Left ventricle myocardium inferior (tissue), 1 donor: ENCODE results near the gene EME2. TPM values are rescaled to one million over a fixed set of nuclear protein-coding genes. Genes with fewer than 3 reads are reported as not detected.

ENCODE experiments used
- DNase-seq: peaks from one replicate; pipeline ENCODE4 v3.0.0-alpha.2; 2020
- H3K27ac ChIP-seq: fragments of 200-600 bp; replicated peaks from 2 replicates; pipeline ENCODE4 v1.8.0; 2021
- H3K27me3 ChIP-seq: fragments of 200-600 bp; 2 replicates; pipeline ENCODE4 v1.8.0; 2021; ENCODE audit warnings: low read depth
- H3K36me3 ChIP-seq: fragments of 200-600 bp; 2 replicates; pipeline ENCODE4 v1.8.0; 2021
- H3K4me1 ChIP-seq: fragments of 200-600 bp; 2 replicates; pipeline ENCODE4 v1.8.0; 2021
- H3K4me3 ChIP-seq: fragments of 200-600 bp; 2 replicates; pipeline ENCODE4 v1.8.0; 2021; ENCODE audit warnings: mild to moderate bottlenecking, moderate library complexity
- H3K9me3 ChIP-seq: fragments of 200-600 bp; replicated peaks from 2 replicates; pipeline ENCODE4 v1.8.0; 2021
- intact Hi-C: fragments of 100-400 bp; cut with micrococcal nuclease; formaldehyde crosslinking; loops from one replicate; pipeline ENCODE4 v1.11.0; 2022
- total RNA-seq: library from RNA; stranded (reverse); fragmentation: NEBNext Ultra II Directional; extraction: Animal tissue kit (Norgen Biotek cat#: 25700); gene quantifications from one replicate; pipeline ENCODE4 v1.2.1, GENCODE V29; 2021
- TF ChIP-seq, protein P1 (sequence below): fragments of 200-600 bp; IDR thresholded peaks from 2 replicates; pipeline ENCODE4 v1.8.0; 2021; ENCODE audit warnings: antibody characterized with exemption, mild to moderate bottlenecking, borderline replicate concordance
- donor health status: DM: no; HTN: yes; CAD: no; lungs with severe emphysema.

EME2 gene
- total RNA-seq, 1 donor from 2014 or later = 7.4 TPM

DNA sequence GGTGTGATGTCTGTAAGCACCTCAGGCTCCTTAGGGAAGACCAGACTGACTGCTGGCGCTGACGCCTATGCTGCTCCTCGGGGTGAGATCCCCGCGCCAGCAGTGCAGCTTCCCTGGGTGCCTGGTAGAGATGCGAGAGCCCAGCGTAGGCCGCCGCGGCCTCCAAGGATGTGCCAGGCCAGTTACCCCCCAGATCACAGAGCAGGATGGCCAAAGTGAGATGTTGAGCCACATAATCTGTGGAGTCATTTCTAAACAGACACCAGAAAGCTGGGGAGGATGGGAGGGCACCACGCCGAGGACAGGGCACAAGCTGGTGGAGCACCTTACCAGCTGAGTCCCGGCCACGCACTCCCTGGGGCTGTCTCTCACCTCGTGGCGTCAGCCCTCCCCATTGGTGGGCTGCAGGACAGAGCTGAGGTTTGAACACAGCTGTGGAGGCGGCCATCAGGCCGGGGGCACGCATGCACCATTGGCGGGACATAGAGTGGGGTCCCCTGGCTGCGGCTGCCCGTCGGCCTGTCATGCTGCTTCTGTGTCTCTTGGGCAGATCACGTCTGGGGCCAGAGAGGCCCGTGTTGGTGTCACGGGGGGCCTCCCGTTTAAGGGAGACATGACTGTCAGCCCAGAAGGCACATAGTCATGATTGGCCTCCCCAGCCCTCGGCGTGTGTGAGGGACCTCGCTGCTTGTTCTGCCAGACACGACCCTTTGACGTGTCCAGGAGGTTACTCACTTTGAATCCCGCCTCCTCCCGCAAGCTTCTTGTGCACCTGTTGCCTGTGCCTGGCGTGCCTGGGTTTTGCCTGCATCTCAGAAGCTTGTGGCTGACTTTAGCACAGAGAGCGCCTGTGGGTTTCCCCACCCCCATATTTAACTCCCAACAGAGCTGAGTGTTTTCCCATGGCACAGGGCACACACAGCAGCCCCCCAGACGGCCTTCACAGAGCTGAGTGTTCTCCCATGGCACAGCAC is 44.7 kb upstream of the EME2 start:
- H3K27ac ChIP-seq = no peak overlapping the region
- no peak for DNase-seq
- H3K4me1 ChIP-seq = peaks cover 15% of the 10 kb centered on the region
- H3K4me3 ChIP-seq = no peak overlapping the region
- intact Hi-C loops = no loop called here
- TF ChIP-seq, protein P1, sequence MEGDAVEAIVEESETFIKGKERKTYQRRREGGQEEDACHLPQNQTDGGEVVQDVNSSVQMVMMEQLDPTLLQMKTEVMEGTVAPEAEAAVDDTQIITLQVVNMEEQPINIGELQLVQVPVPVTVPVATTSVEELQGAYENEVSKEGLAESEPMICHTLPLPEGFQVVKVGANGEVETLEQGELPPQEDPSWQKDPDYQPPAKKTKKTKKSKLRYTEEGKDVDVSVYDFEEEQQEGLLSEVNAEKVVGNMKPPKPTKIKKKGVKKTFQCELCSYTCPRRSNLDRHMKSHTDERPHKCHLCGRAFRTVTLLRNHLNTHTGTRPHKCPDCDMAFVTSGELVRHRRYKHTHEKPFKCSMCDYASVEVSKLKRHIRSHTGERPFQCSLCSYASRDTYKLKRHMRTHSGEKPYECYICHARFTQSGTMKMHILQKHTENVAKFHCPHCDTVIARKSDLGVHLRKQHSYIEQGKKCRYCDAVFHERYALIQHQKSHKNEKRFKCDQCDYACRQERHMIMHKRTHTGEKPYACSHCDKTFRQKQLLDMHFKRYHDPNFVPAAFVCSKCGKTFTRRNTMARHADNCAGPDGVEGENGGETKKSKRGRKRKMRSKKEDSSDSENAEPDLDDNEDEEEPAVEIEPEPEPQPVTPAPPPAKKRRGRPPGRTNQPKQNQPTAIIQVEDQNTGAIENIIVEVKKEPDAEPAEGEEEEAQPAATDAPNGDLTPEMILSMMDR = no peak
- no peaks in the 10 kb centered on the region for H3K9me3 ChIP-seq
- H3K36me3 ChIP-seq = peaks cover 76% of the 10 kb centered on the region
- H3K27me3 ChIP-seq = no peaks in the 10 kb centered on the region

DNA sequence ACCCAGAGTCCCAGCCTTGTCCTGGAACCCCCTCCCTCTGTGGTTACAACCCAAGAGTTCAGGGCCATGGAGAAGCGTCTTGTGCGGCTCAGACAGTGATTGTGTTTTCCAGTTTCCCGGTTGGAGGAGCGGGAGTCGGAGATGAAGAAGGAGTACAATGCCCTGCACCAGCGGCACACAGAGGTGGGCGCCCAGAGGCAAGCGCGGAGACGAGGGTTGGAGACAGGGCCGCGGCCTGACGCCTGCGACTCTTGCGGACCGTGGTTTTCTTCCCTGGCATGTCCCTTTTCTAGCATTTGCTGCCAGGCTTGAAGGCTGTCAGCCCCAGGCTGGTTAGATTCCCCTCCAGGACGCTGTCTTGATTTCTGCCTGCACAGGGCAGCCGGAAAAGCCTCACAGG is 43.6 kb upstream of the EME2 start:
- Histone ChIP-seq H3K27me3 (no peaks in the 10 kb centered on the region), H3K4me1 (peaks cover 4% of the 10 kb centered on the region), H3K36me3 (peaks cover 87% of the 10 kb centered on the region), H3K9me3 (no peaks in the 10 kb centered on the region), H3K27ac (no peak overlapping the region), H3K4me3 (no peak overlapping the region)
- no peak for DNase-seq
- intact Hi-C loops = no loop called here
- TF ChIP-seq, protein P1 = no peak

DNA sequence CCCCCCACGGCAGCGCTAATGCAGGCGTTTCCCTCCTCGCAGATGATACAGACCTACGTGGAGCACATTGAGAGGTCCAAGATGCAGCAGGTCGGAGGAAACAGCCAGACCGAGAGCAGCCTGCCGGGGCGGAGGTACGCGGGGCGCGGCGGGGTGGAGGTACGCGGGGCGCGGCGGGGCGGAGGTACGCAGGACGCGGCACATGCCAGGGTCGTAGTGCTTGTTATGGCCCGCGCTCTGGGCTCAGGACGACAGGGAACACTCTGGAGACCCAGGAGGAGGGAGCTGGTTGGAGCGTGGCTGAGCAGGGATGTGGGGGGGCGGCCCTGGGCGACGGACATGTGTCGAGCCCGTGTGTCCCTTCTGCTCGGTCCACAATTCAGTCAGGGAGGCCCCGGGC is 43.2 kb upstream of the EME2 start:
- no peak overlapping the region for H3K4me3 ChIP-seq
- H3K9me3 ChIP-seq = no peaks in the 10 kb centered on the region
- no peaks in the 10 kb centered on the region for H3K27me3 ChIP-seq
- TF ChIP-seq, protein P1 = no peak
- no peaks in the 10 kb centered on the region for H3K4me1 ChIP-seq
- no peak overlapping the region for H3K27ac ChIP-seq
- intact Hi-C loops = no loop called here
- peaks cover 88% of the 10 kb centered on the region for H3K36me3 ChIP-seq
- no peak for DNase-seq

DNA sequence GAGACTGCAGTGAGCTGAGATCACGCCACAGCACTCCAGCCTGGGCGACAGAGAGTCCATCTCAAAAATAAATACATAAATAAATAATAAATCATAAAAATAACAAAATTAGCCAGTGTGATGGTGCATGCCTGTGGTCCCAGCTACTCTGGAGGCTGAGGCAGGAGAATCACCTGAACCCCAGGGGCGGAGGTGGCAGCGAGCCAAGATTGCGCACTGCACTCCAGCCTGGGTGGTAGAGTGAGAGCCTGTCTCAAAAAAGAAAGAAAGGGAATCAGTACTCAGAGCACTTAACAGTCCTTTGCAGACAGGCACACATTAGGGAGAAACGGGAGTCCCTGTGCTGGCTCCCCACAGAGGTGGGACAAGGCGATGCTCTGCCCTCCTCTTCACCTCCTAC is 41.5 kb upstream of the EME2 start:
- TF ChIP-seq, protein P1 = no peak
- Histone ChIP-seq H3K4me1 (no peaks in the 10 kb centered on the region), H3K36me3 (peaks cover 82% of the 10 kb centered on the region), H3K4me3 (no peak overlapping the region), H3K27me3 (no peaks in the 10 kb centered on the region), H3K9me3 (no peaks in the 10 kb centered on the region), H3K27ac (no peak overlapping the region)
- DNase-seq = no peak
- intact Hi-C loops = no loop called here

DNA sequence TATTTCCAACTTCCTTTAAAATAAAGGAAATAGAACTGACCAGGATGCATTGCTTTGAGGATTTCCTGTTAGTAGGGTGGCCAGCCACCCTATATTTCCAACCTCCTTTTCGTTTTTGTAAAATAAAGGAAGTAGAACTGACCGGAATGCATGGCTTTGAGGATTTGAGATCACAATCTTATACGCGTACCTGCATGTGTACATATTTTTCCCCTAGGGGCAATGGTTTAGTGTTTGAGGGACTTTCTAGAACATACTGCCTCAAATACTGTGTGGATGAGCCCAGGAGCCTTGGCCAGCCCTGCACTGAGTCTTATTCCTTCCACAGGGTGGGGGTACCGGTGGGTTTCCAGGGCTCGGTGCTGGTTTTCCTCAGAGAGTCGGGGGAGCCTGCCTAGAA is 41.0 kb upstream of the EME2 start:
- Histone ChIP-seq H3K27me3 (no peaks in the 10 kb centered on the region), H3K36me3 (peaks cover 77% of the 10 kb centered on the region), H3K9me3 (no peaks in the 10 kb centered on the region), H3K4me3 (no peak overlapping the region), H3K4me1 (no peaks in the 10 kb centered on the region), H3K27ac (no peak overlapping the region)
- intact Hi-C loops = no loop called here
- no peak for DNase-seq
- TF ChIP-seq, protein P1 = no peak
